HG03139 (cell line): ENCODE measurements around the gene AMER2.

ENCODE experiments used
- ATAC-seq: cut with Tn5 transposase; IDR thresholded peaks from one replicate; pipeline ENCODE4 v1.9.1; 2021; ENCODE audit not compliant: unreplicated experiment

AMER2 gene

GRCh38 chr13:25157681-25158080, 14.4 kb downstream of the AMER2 start:
- no peak for ATAC-seq

DNA sequence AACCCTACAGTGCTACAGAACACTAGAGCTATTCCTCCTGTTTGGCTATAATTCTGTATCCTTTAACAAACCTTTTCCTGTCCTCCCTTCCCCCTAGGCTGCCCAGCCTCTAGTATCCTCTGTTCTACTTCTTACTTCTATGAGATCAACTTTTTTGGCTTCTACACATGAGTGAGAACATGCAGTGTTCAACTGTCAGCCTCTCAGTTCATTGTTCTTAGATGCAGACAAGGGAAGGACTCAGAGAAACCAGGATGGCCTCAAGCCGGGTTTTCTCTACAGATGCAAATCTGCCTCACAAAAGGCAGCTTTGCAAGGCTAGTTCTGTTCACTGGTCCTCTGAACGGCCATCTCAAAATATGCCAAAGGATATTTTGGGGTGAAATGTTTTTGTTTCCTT, 18.4 kb downstream of the AMER2 start:
- no peak for ATAC-seq

DNA sequence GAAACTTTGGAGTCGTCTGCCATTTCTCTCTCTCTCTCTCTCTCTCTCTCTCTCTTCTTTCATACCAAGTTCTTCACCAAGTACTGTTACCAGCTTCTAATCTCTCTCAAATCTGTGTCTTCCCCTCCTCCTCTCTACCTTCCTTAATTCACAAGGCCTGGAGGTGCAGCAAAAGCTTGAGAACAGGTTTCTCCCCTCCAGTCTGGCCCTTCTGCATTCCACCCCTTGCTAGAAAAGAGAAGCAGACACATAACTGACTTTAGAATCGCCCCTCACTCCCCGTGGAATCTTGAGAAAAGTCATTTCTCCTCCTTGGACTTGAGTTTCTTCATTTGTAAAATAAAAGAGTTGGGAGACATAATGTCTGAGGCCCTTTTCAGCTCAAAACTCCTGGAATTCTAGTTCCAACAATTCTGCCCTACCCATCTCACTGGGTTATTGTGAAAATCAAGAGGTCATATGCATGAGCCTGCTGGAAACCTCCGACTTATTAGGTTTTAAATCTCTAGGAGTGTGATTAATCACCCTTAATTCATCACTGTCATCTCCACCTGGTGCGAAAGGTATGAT, 20.4 kb downstream of the AMER2 start:
- no peak for ATAC-seq

DNA sequence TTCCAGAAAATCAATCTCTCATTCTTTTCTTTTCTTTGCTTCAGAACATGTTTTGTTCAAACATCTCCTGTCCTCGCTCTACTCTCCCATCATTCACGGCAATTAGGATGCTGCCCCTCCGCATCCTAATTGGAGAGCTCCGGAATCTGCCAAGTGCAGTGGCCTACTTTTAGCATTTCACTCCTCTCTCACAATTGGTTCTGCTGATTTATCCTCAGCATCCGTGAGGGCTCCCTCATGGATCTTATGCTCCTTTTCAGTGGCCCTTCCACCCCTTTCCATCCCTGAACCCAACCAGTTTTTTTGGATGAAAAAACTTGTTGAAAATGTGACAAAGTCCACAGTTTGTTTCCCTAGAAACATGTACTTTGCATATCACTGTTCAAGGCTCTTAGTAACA, 22.4 kb downstream of the AMER2 start:
- ATAC-seq, result no peak

- ATAC-seq, result no peak
Observed at GRCh38 chr13:25148402-25148771, 23.7 kb downstream of the AMER2 start.

- ATAC-seq, result no peak
Observed at GRCh38 chr13:25147638-25148401, 24.3 kb downstream of the AMER2 start.

DNA sequence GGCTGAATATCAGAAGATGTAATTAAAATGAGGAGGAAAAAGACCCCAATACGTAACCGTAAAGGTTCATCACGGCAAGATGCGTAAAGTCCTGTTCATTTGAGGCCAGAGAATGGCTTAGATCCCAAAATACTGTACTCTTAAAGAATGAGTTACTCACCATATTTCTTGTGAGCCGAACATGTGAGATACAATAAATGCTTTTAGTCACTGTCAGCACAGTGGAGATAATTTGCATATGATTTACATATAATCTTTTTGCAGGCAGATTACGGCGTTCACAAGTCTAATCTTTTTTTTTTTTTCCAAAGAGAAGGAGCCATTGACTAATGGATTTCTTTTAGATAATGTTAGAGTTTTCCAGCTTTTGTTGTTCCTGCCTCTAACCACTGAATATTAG, 28.4 kb downstream of the AMER2 start:
- no peak for ATAC-seq

DNA sequence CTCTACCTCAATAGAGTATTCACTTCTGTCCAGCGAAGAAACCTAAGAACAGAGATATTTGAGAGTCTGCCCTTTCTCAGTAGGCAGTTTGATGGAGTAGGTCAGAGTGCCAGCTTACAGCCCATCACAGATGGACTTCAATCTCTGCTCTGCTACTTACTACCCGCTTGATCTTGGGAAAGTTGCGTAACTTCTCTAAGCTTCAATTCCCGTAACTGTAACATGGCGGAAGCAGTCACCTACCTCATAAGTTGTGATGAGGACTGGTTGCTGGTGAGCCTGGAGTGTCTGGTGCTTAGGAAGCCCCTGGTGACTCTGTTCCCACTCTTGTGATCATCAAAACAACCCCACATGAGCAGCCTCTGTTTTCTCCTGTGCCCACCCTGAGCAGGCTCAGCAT, 31.0 kb downstream of the AMER2 start:
- no peak for ATAC-seq

- no peak for ATAC-seq
Observed at GRCh38 chr13:25137788-25138115, 34.3 kb downstream of the AMER2 start.

DNA sequence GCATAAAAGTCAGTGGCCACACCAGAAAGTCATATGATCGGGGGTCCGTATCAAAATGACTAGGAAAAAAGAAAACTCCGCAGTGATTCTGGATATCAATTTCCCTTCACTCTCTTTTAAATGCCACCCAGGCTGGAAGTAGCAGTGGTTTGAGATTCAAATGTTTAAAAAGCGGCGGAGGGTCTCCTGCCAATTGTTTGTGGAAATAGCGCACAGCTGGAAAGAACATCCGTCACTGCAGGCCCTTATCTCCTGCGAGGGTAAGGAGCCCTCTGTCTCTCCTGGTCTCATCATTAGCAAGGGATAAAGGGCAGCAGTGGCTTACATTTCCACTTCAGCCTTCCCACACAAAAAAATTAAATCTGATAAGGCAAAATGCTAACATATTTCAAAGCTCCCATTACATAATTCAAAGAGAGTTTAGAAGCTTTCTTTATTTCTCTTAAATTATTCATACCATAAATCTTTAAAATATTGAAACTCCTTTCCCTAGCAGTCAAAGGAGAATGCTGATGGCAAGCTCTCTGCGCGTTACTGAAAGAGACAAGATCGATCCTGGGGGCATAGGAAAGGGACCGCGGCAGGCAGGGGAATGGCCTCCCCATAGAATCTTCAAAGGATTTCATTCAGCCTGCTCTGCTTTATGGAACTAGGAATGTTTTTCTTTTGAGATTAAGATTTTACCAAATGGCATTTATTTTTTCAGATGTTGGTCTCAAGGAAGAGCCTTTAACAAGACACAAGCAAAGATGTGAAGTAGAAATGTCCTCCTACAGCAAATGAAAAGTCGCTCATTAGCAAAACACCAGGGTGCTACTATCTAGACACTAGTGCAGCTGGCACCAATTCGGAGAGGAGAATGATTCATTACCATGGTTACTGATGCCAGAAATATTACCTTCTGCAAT, 35.0 kb downstream of the AMER2 start:
- no peak for ATAC-seq

GRCh38 chr13:25135896-25136295, 36.2 kb downstream of the AMER2 start:
- no peak for ATAC-seq

GRCh38 chr13:25132751-25133390, 39.2 kb downstream of the AMER2 start:
- no peak for ATAC-seq

DNA sequence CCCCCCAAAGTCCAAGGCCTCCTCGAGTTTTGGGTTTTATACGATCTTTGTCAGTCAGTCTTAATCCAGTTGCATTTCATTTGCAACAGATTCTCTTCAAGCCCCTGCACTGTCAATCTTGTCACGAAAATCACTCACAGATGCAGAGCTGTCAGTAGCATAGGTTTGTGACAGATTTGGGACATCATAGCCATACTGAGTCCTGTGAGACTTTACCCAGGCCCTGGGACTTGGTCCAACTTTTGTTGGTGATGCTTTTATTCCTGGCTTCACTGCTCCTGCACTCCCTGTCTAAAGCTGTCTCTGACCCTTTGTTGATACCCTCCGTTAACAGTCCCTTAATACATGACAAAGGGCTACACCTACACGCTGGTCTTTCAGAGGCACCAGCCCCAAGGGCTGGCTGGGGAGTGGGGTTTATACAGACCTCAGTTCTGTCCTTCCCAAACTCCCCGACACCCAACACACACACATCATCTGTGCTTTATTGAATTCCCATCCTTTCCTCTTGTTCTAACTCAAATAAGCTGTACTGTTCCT, 40.1 kb downstream of the AMER2 start:
- no peak for ATAC-seq

DNA sequence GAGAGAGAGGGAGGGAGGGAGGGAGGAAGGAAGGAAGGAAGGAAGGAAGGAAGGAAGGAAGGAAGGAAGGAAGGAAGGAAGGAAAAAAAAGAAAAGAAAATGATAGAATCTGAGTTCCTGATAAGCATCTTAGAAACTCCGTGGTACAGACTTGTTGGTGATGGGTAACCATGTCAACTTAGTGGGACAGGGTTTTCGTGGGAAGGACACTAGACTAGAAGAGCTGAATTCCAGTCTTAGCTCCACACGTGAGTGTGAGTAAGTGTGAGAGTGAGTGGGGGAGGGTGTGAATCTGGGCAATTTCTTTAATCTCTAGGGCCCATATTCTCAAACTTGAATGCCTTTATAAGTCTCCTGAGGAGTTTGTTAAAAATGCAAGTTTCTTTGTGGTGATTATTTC, 41.1 kb downstream of the AMER2 start:
- ATAC-seq, result no peak

GRCh38 chr13:25118378-25118905, 53.6 kb downstream of the AMER2 start:
- ATAC-seq, result no peak

- no peak for ATAC-seq
Observed at GRCh38 chr13:25117312-25117711, 54.8 kb downstream of the AMER2 start.

GRCh38 chr13:25116044-25116443, 56.0 kb downstream of the AMER2 start:
- ATAC-seq, result no peak

DNA sequence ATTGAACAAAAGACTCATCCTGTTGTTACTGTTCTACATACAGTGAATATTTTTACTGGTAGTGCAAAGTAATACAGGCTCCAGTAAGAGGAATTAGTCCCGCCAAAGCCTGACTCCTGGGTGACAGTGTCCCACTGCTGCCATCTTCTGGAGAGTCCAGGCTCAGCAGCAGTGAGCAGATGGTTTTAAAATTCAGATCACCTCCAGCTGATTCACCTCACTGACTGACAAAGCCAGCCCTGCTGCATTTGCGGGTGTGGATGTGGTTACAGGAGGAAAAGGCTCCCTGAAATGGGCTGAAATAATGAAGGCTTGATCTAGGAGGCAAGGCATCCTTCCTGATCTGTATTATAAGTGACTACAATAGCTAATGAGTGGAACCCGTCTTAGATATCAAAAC, 57.9 kb downstream of the AMER2 start:
- ATAC-seq, result peak; percentile 71

GRCh38 chr13:25112695-25113255, 59.3 kb downstream of the AMER2 start:
- ATAC-seq, result no peak
